T-helper 1 cell treated with Interleukin-12 subunit alpha and Interleukin-12 subunit beta and Interleukin-4 antibody, amounts not matched to agents 30 μg/mL and 1 μg/mL, for 36 hours (primary cell): ENCODE data around the gene SERPINE2.
"Not testable (repeated sequence)": the region's sequence is repeated elsewhere in the genome, so short reads cannot be mapped to it uniquely, and the experiment has no call there.

Experiments
- H3K27ac Mint-ChIP-seq: one replicate; pipeline ENCODE4 v1.8.0; 2021; ENCODE audit warnings: mild to moderate bottlenecking, mixed read lengths
- H3K27me3 Mint-ChIP-seq: one replicate; pipeline ENCODE4 v1.8.0; 2021; ENCODE audit warnings: low read depth, mixed read lengths
- H3K36me3 Mint-ChIP-seq: one replicate; pipeline ENCODE4 v1.8.0; 2021; ENCODE audit warnings: low read depth, mixed read lengths
- H3K4me1 Mint-ChIP-seq: one replicate; pipeline ENCODE4 v1.8.0; 2021; ENCODE audit warnings: low read depth, mixed read lengths
- H3K4me3 Mint-ChIP-seq: one replicate; pipeline ENCODE4 v1.8.0; 2021; ENCODE audit warnings: mild to moderate bottlenecking, moderate library complexity, mixed read lengths
- H3K9me3 Mint-ChIP-seq: one replicate; pipeline ENCODE4 v1.8.0; 2021; ENCODE audit warnings: mixed read lengths

Gene SERPINE2

GRCh38 chr2:224016963-224017362 is 22.1 kb downstream of the SERPINE2 start:
- Mint-ChIP-seq H3K4me1 (peaks cover 22% of the 10 kb centered on the region), H3K4me3 (no peak overlapping the region), H3K9me3 (no peaks in the 10 kb centered on the region), H3K36me3 (peaks cover 5% of the 10 kb centered on the region), H3K27me3 (no peaks in the 10 kb centered on the region), H3K27ac (no peak overlapping the region)

GRCh38 chr2:224014336-224014735 is 24.8 kb downstream of the SERPINE2 start:
- Mint-ChIP-seq H3K27ac (no peak overlapping the region), H3K36me3 (peaks cover 4% of the 10 kb centered on the region), H3K27me3 (no peaks in the 10 kb centered on the region), H3K4me3 (no peak overlapping the region), H3K9me3 (no peaks in the 10 kb centered on the region), H3K4me1 (peaks cover 36% of the 10 kb centered on the region)

- peaks cover 27% of the 10 kb centered on the region for H3K4me1 Mint-ChIP-seq
- no peak overlapping the region for H3K27ac Mint-ChIP-seq
- no peaks in the 10 kb centered on the region for H3K9me3 Mint-ChIP-seq
Measured at GRCh38 chr2:224011837-224012236, 27.2 kb downstream of the SERPINE2 start.

GRCh38 chr2:224009605-224010315 is 29.3 kb downstream of the SERPINE2 start:
- H3K36me3 Mint-ChIP-seq = peaks cover 3% of the 10 kb centered on the region
- no peaks in the 10 kb centered on the region for H3K27me3 Mint-ChIP-seq
- no peaks in the 10 kb centered on the region for H3K9me3 Mint-ChIP-seq
- peaks cover 16% of the 10 kb centered on the region for H3K4me1 Mint-ChIP-seq
- H3K4me3 Mint-ChIP-seq = peak overlapping the region; percentile 39
- peak overlapping the region; percentile 55 for H3K27ac Mint-ChIP-seq

More at GRCh38 chr2:224011837-224012236, 27.2 kb downstream of the SERPINE2 start:
- H3K4me3 Mint-ChIP-seq = no peak overlapping the region
- H3K27me3 Mint-ChIP-seq = no peaks in the 10 kb centered on the region
- H3K36me3 Mint-ChIP-seq = peaks cover 1% of the 10 kb centered on the region

- Mint-ChIP-seq H3K4me3 (no peak overlapping the region), H3K9me3 (no peaks in the 10 kb centered on the region), H3K27ac (no peak overlapping the region), H3K36me3 (peaks cover 3% of the 10 kb centered on the region), H3K27me3 (no peaks in the 10 kb centered on the region), H3K4me1 (peaks cover 16% of the 10 kb centered on the region)
Measured at GRCh38 chr2:224008702-224009261, 30.3 kb downstream of the SERPINE2 start.

GRCh38 chr2:224004105-224004695 is 34.9 kb downstream of the SERPINE2 start:
- H3K4me1 Mint-ChIP-seq = no peaks in the 10 kb centered on the region
- H3K4me3 Mint-ChIP-seq = no peak overlapping the region
- no peaks in the 10 kb centered on the region for H3K9me3 Mint-ChIP-seq
- no peak overlapping the region for H3K27ac Mint-ChIP-seq
- peaks cover 14% of the 10 kb centered on the region for H3K36me3 Mint-ChIP-seq
- H3K27me3 Mint-ChIP-seq = no peaks in the 10 kb centered on the region

- H3K27me3 Mint-ChIP-seq, H3K27ac Mint-ChIP-seq, H3K4me1 Mint-ChIP-seq, H3K9me3 Mint-ChIP-seq, H3K4me3 Mint-ChIP-seq: not testable (repeated sequence)
- H3K36me3 Mint-ChIP-seq = peaks cover 13% of the 10 kb centered on the region
Measured at GRCh38 chr2:224000662-224001061, 38.4 kb downstream of the SERPINE2 start.

GRCh38 chr2:223999862-224000261 is 39.2 kb downstream of the SERPINE2 start:
- Mint-ChIP-seq H3K9me3 (no peaks in the 10 kb centered on the region), H3K4me3 (no peak overlapping the region), H3K27me3 (no peaks in the 10 kb centered on the region), H3K27ac (no peak overlapping the region), H3K4me1 (peaks cover under 1% of the 10 kb centered on the region), H3K36me3 (peaks cover 16% of the 10 kb centered on the region)

GRCh38 chr2:223998948-223999347 is 40.1 kb downstream of the SERPINE2 start:
- no peak overlapping the region for H3K4me3 Mint-ChIP-seq
- no peaks in the 10 kb centered on the region for H3K9me3 Mint-ChIP-seq
- no peak overlapping the region for H3K27ac Mint-ChIP-seq
- H3K4me1 Mint-ChIP-seq = peaks cover 4% of the 10 kb centered on the region
- peaks cover 19% of the 10 kb centered on the region for H3K36me3 Mint-ChIP-seq
- no peaks in the 10 kb centered on the region for H3K27me3 Mint-ChIP-seq

GRCh38 chr2:223997938-223998337 is 41.1 kb downstream of the SERPINE2 start:
- peaks cover 19% of the 10 kb centered on the region for H3K36me3 Mint-ChIP-seq
- peaks cover 6% of the 10 kb centered on the region for H3K4me1 Mint-ChIP-seq
- H3K9me3 Mint-ChIP-seq = no peaks in the 10 kb centered on the region
- no peak overlapping the region for H3K4me3 Mint-ChIP-seq
- no peak overlapping the region for H3K27ac Mint-ChIP-seq
- no peaks in the 10 kb centered on the region for H3K27me3 Mint-ChIP-seq

- Mint-ChIP-seq H3K27ac (no peak overlapping the region), H3K9me3 (no peaks in the 10 kb centered on the region), H3K4me1 (peaks cover 6% of the 10 kb centered on the region), H3K4me3 (no peak overlapping the region), H3K36me3 (peaks cover 16% of the 10 kb centered on the region), H3K27me3 (no peaks in the 10 kb centered on the region)
Measured at GRCh38 chr2:223996391-223996790, 42.7 kb downstream of the SERPINE2 start.

GRCh38 chr2:223995569-223995968 is 43.5 kb downstream of the SERPINE2 start:
- Mint-ChIP-seq H3K9me3 (no peaks in the 10 kb centered on the region), H3K4me1 (peaks cover 6% of the 10 kb centered on the region), H3K27me3 (no peaks in the 10 kb centered on the region), H3K27ac (peak overlapping the region; percentile 50), H3K36me3 (peaks cover 15% of the 10 kb centered on the region), H3K4me3 (no peak overlapping the region)

- Mint-ChIP-seq H3K4me1 (peaks cover 6% of the 10 kb centered on the region), H3K27me3 (no peaks in the 10 kb centered on the region), H3K4me3 (no peak overlapping the region), H3K36me3 (peaks cover 6% of the 10 kb centered on the region), H3K9me3 (no peaks in the 10 kb centered on the region), H3K27ac (peak overlapping the region; percentile 47)
Measured at GRCh38 chr2:223994562-223995162, 44.4 kb downstream of the SERPINE2 start.

- Mint-ChIP-seq H3K4me1 (peaks cover 6% of the 10 kb centered on the region), H3K27ac (no peak overlapping the region), H3K9me3 (no peaks in the 10 kb centered on the region), H3K27me3 (no peaks in the 10 kb centered on the region), H3K4me3 (no peak overlapping the region), H3K36me3 (peaks cover 5% of the 10 kb centered on the region)
Measured at GRCh38 chr2:223993634-223994232, 45.4 kb downstream of the SERPINE2 start.
